ENCODE data around the gene SVEP1.

GRCh38 chr9:110579862-110580219, 300 bp upstream of the SVEP1 start:
- no peak for TF ChIP-seq CTCF (IDR thresholded peaks at IDR 0.05)
- TF ChIP-seq POLR2AphosphoS5 (IDR thresholded peaks at IDR 0.05; ENCODE audit: low read depth, low read length): no peak
- no peak for TF ChIP-seq REST (IDR thresholded peaks at IDR 0.05; ENCODE audit: insufficient read depth in 1 of 2, low read depth in 2 of 2, low read length in 1 of 2)
- TF ChIP-seq TCF7L2 (IDR thresholded peaks at IDR 0.05; ENCODE audit: low read depth, low read length): no peak
